HAP-1 (cell line): ENCODE measurements around the gene BCL11A.
A peak's percentile ranks its signal among the peaks of the same experiment; 100 is the strongest.

Source experiments
- DNase-seq, 2 experiments: peaks; one replicate each; pipeline ENCODE4 v3.0.0-alpha.2; 2016 to 2020; ENCODE audit warnings: low spot score in 2 of 2
- H3K27me3 ChIP-seq: fragments of 250-450 bp; sonication (Bioruptor Pico); 2 replicates; pipeline ENCODE4 v1.5.1; 2020; ENCODE audit warnings: low read depth, mild to moderate bottlenecking, moderate library complexity
- H3K36me3 ChIP-seq: fragments of 250-450 bp; sonication (Bioruptor Pico); replicated peaks from 2 replicates; pipeline ENCODE4 v1.5.1; 2020; ENCODE audit warnings: mild to moderate bottlenecking
- H3K4me1 ChIP-seq: fragments of 250-450 bp; sonication (Bioruptor Pico); 2 replicates; pipeline ENCODE4 v1.5.1; 2020; ENCODE audit warnings: mild to moderate bottlenecking
- H3K4me3 ChIP-seq: fragments of 250-450 bp; sonication (Bioruptor Pico); 2 replicates; pipeline ENCODE4 v1.5.1; 2020; ENCODE audit warnings: mild to moderate bottlenecking, moderate library complexity
- H3K9me3 ChIP-seq: fragments of 250-450 bp; sonication (Bioruptor Pico); 2 replicates; pipeline ENCODE4 v1.5.1; 2020; ENCODE audit warnings: mild to moderate bottlenecking, moderate library complexity
- in situ Hi-C: fragments of 300-500 bp; cut with MboI; formaldehyde crosslinking; loops from 3 replicates; pipeline ENCODE4 v1.14.3; 2020; ENCODE audit warnings: low sequenced_read_pairs, inconsistent platforms, mixed read lengths

BCL11A gene

GRCh38 chr2:60573251-60573650 lies 19.8 kb upstream of the BCL11A start:
- DNase-seq, result no peak
- H3K27me3 ChIP-seq, result peaks cover 47% of the 10 kb centered on the region
- in situ Hi-C loops, result loop anchor here (25.0 kb wide), 1 partner anchor 1286 kb away; no protein-coding TSS in a partner anchor

GRCh38 chr2:60570251-60570650 lies 16.8 kb upstream of the BCL11A start:
- Histone ChIP-seq H3K36me3 (no peaks in the 10 kb centered on the region), H3K4me3 (no peak overlapping the region), H3K27me3 (peaks cover 75% of the 10 kb centered on the region), H3K9me3 (no peaks in the 10 kb centered on the region), H3K4me1 (no peaks in the 10 kb centered on the region)
- no peak for DNase-seq
- in situ Hi-C loops, result loop anchor here (25.0 kb wide), 1 partner anchor 1283 kb away; no protein-coding TSS in a partner anchor

More at GRCh38 chr2:60573251-60573650, 19.8 kb upstream of the BCL11A start:
- Histone ChIP-seq H3K4me1 (no peaks in the 10 kb centered on the region), H3K36me3 (no peaks in the 10 kb centered on the region), H3K4me3 (no peak overlapping the region), H3K9me3 (no peaks in the 10 kb centered on the region)

- DNase-seq, result no peak
- in situ Hi-C loops, result loop anchor here (25.0 kb wide), 1 partner anchor 1282 kb away; no protein-coding TSS in a partner anchor
- Histone ChIP-seq H3K4me3 (no peak overlapping the region), H3K27me3 (peaks cover 81% of the 10 kb centered on the region), H3K4me1 (no peaks in the 10 kb centered on the region), H3K36me3 (no peaks in the 10 kb centered on the region), H3K9me3 (no peaks in the 10 kb centered on the region)
Observed at GRCh38 chr2:60569680-60570111, 16.2 kb upstream of the BCL11A start.

- in situ Hi-C loops, result loop anchor here (25.0 kb wide), 1 partner anchor 1281 kb away; no protein-coding TSS in a partner anchor
- H3K9me3 ChIP-seq, result no peaks in the 10 kb centered on the region
- no peaks in the 10 kb centered on the region for H3K36me3 ChIP-seq
- H3K27me3 ChIP-seq, result peaks cover 91% of the 10 kb centered on the region
- DNase-seq, result no peak
- H3K4me1 ChIP-seq, result no peaks in the 10 kb centered on the region
- no peak overlapping the region for H3K4me3 ChIP-seq
Observed at GRCh38 chr2:60567919-60568768, 14.7 kb upstream of the BCL11A start.

- no peaks in the 10 kb centered on the region for H3K9me3 ChIP-seq
- no peaks in the 10 kb centered on the region for H3K36me3 ChIP-seq
- no peak overlapping the region for H3K4me3 ChIP-seq
- in situ Hi-C loops, result loop anchor here (25.0 kb wide), 1 partner anchor 1280 kb away; no protein-coding TSS in a partner anchor
- no peaks in the 10 kb centered on the region for H3K4me1 ChIP-seq
- DNase-seq, result no peak
- peaks cover 92% of the 10 kb centered on the region for H3K27me3 ChIP-seq
Observed at GRCh38 chr2:60567096-60567495, 13.6 kb upstream of the BCL11A start.

GRCh38 chr2:60565472-60565871 lies 12.0 kb upstream of the BCL11A start:
- Histone ChIP-seq H3K4me1 (no peaks in the 10 kb centered on the region), H3K4me3 (no peak overlapping the region), H3K9me3 (no peaks in the 10 kb centered on the region), H3K36me3 (no peaks in the 10 kb centered on the region), H3K27me3 (peaks cover 83% of the 10 kb centered on the region)
- in situ Hi-C loops, result loop anchor here (25.0 kb wide), 1 partner anchor 1278 kb away; no protein-coding TSS in a partner anchor
- peak; percentile 32 to 53 for DNase-seq

GRCh38 chr2:60560734-60561644 lies 7.5 kb upstream of the BCL11A start:
- peak in 1 of 2 experiments; percentile 32 for DNase-seq
- Histone ChIP-seq H3K36me3 (no peaks in the 10 kb centered on the region), H3K4me1 (peaks cover 15% of the 10 kb centered on the region), H3K4me3 (no peak overlapping the region), H3K27me3 (peaks cover 67% of the 10 kb centered on the region), H3K9me3 (no peaks in the 10 kb centered on the region)
- in situ Hi-C loops, result loop anchor here (25.0 kb wide), 1 partner anchor 1274 kb away; no protein-coding TSS in a partner anchor

GRCh38 chr2:60559880-60560279 lies 6.4 kb upstream of the BCL11A start:
- H3K36me3 ChIP-seq, result no peaks in the 10 kb centered on the region
- peaks cover 18% of the 10 kb centered on the region for H3K4me1 ChIP-seq
- no peaks in the 10 kb centered on the region for H3K9me3 ChIP-seq
- peaks cover 56% of the 10 kb centered on the region for H3K27me3 ChIP-seq
- no peak for DNase-seq
- in situ Hi-C loops, result loop anchor here (25.0 kb wide), 1 partner anchor 1273 kb away; no protein-coding TSS in a partner anchor
- no peak overlapping the region for H3K4me3 ChIP-seq

- in situ Hi-C loops, result loop anchor here (25.0 kb wide), 1 partner anchor 1271 kb away; no protein-coding TSS in a partner anchor
- Histone ChIP-seq H3K9me3 (no peaks in the 10 kb centered on the region), H3K4me1 (peaks cover 18% of the 10 kb centered on the region), H3K36me3 (no peaks in the 10 kb centered on the region), H3K4me3 (no peak overlapping the region), H3K27me3 (peaks cover 44% of the 10 kb centered on the region)
- DNase-seq, result no peak
Observed at GRCh38 chr2:60558536-60558935, 5.1 kb upstream of the BCL11A start.

- Histone ChIP-seq H3K36me3 (no peaks in the 10 kb centered on the region), H3K27me3 (peaks cover 33% of the 10 kb centered on the region), H3K9me3 (no peaks in the 10 kb centered on the region), H3K4me1 (peaks cover 18% of the 10 kb centered on the region), H3K4me3 (peak overlapping the region; percentile 11)
- in situ Hi-C loops, result loop anchor here (25.0 kb wide), 1 partner anchor 1270 kb away; no protein-coding TSS in a partner anchor
- no peak for DNase-seq
Observed at GRCh38 chr2:60557486-60557864, 4.0 kb upstream of the BCL11A start.

GRCh38 chr2:60556576-60557485 lies 3.4 kb upstream of the BCL11A start:
- peaks cover 32% of the 10 kb centered on the region for H3K27me3 ChIP-seq
- peaks cover 18% of the 10 kb centered on the region for H3K4me1 ChIP-seq
- H3K36me3 ChIP-seq, result no peaks in the 10 kb centered on the region
- peak overlapping the region; percentile 11 for H3K4me3 ChIP-seq
- in situ Hi-C loops, result loop anchor here (25.0 kb wide), 1 partner anchor 1270 kb away; no protein-coding TSS in a partner anchor
- no peaks in the 10 kb centered on the region for H3K9me3 ChIP-seq
- DNase-seq, result peak; percentile 20 to 56

GRCh38 chr2:60556175-60556574 lies 2.7 kb upstream of the BCL11A start:
- peaks cover 28% of the 10 kb centered on the region for H3K27me3 ChIP-seq
- H3K4me1 ChIP-seq, result peaks cover 18% of the 10 kb centered on the region
- in situ Hi-C loops, result loop anchor here (25.0 kb wide), 1 partner anchor 1269 kb away; no protein-coding TSS in a partner anchor
- no peak for DNase-seq
- H3K36me3 ChIP-seq, result no peaks in the 10 kb centered on the region
- no peaks in the 10 kb centered on the region for H3K9me3 ChIP-seq
- peak overlapping the region; percentile 11; the same call in 1 of the 2 replicates for H3K4me3 ChIP-seq
